Activated gamma-delta T cell treated with Interleukin-2 at 50 U/mL for 16 hours (primary cell): ENCODE measurements around the gene KRT3.

ENCODE experiments used
- DNase-seq: peaks from one replicate; pipeline ENCODE4 v3.0.0-alpha.2; 2020

KRT3 gene

GRCh38 chr12:52795694-52796428 is at the start of gene KRT3:
Gene KRT3, minus strand, starts transcription at chr12:52796117. Its CDS starts 75 bp downstream, at chr12:52796042.
- DNase-seq: no peak

GRCh38 chr12:52844386-52844785 is 48.5 kb upstream of the KRT3 start:
- no peak for DNase-seq

- no peak for DNase-seq
Observed at GRCh38 chr12:52839436-52840105, 43.7 kb upstream of the KRT3 start.

- DNase-seq: no peak
Observed at GRCh38 chr12:52838609-52839435, 42.9 kb upstream of the KRT3 start.

GRCh38 chr12:52837781-52838608 is 42.1 kb upstream of the KRT3 start:
- DNase-seq: no peak

GRCh38 chr12:52837413-52837741 is 41.5 kb upstream of the KRT3 start:
- no peak for DNase-seq

- no peak for DNase-seq
Observed at GRCh38 chr12:52836491-52837412, 40.8 kb upstream of the KRT3 start.

- peak; percentile 62 for DNase-seq
Observed at GRCh38 chr12:52836042-52836466, 40.1 kb upstream of the KRT3 start.

GRCh38 chr12:52835271-52836041 is 39.5 kb upstream of the KRT3 start:
- no peak for DNase-seq

- DNase-seq: no peak
Observed at GRCh38 chr12:52834727-52835001, 38.7 kb upstream of the KRT3 start.

GRCh38 chr12:52833922-52834726 is 38.2 kb upstream of the KRT3 start, which contains the start of gene KRT79:
Gene KRT79, minus strand, starts transcription at chr12:52834311. Its CDS starts 51 bp downstream, at chr12:52834260.
- no peak for DNase-seq

GRCh38 chr12:52832985-52833905 is 37.3 kb upstream of the KRT3 start:
- DNase-seq: no peak

GRCh38 chr12:52832451-52832850 is 36.5 kb upstream of the KRT3 start:
- DNase-seq: no peak

- no peak for DNase-seq
Observed at GRCh38 chr12:52831251-52831650, 35.3 kb upstream of the KRT3 start.

GRCh38 chr12:52829986-52830770 is 34.3 kb upstream of the KRT3 start:
- no peak for DNase-seq

GRCh38 chr12:52828591-52829021 is 32.7 kb upstream of the KRT3 start:
- DNase-seq: no peak

GRCh38 chr12:52828156-52828555 is 32.2 kb upstream of the KRT3 start:
- no peak for DNase-seq

GRCh38 chr12:52827499-52828090 is 31.7 kb upstream of the KRT3 start:
- no peak for DNase-seq
